ENCODE data around the gene SYT1. TPM values are rescaled to one million over a fixed set of nuclear protein-coding genes. Genes with fewer than 3 reads are reported as not detected.
A peak's percentile ranks its signal among the peaks of the same experiment; 100 is the strongest.

The SYT1 gene
- total and polyA plus RNA-seq, 4 donors = 38.0 to 113 (median 97.8) TPM

DNA sequence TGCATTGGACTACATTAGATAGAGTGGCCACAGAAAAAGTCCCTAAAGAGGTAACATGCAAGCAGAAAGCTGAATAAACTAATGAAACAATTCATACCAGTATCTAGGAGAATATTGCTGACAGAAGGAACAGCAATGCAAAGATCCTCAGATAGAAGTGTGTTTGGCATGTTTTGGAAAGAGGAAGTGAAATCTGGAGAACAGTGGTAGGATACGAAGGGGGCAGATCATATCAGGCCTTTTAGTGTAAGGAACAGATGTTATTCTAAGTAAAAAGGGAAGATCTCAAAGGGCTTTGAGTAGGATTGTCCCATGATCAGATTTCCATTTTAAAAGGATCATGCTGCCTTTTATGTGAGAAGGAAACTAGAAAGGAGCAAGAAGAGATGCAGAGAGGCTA lies 483.3 kb downstream of the SYT1 start:
- Histone ChIP-seq H3K4me1 (ENCODE audit: control insufficient read depth, insufficient read depth, low read length) (no peaks in the 10 kb centered on the region), H3K36me3 (ENCODE audit: control insufficient read depth, insufficient read depth, low read length) (no peaks in the 10 kb centered on the region), H3K27me3 (ENCODE audit: control insufficient read depth, insufficient read depth, low read length) (no peaks in the 10 kb centered on the region), H3K27ac (ENCODE audit: low read depth, low read length) (no peak overlapping the region), H3K4me3 (ENCODE audit: low read depth, low read length) (no peak overlapping the region), H3K9me3 (ENCODE audit: control insufficient read depth, insufficient read depth, low read length) (no peaks in the 10 kb centered on the region)
- DNase-seq (ENCODE audit: low read depth in 4 of 6, low spot score in 6 of 6) = no peak
- WGBS (ENCODE audit: insufficient coverage) = 75% methylated on average over 1 of the region's 1 CpG

DNA sequence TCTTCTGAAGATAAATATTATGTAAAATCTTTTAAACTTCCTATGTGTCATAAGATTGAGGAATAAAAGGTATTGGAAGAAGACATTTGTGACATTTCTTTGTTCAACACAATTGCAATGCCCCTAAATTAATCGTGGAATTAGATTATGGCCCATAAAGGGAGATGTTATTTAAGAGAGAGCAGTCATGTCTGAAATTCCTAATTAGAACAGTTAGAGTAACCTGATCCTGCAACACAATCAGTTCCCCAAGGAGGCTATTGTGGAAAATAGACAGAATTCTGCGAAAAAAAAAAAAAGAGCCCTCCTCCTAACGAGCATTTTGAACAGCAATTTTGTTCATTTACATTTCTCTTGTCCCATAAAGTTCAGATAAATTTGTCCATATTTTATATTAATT lies 486.7 kb downstream of the SYT1 start:
- Histone ChIP-seq H3K4me1 (ENCODE audit: control insufficient read depth, insufficient read depth, low read length) (no peaks in the 10 kb centered on the region), H3K9me3 (ENCODE audit: control insufficient read depth, insufficient read depth, low read length) (no peaks in the 10 kb centered on the region), H3K27ac (ENCODE audit: low read depth, low read length) (no peak overlapping the region), H3K36me3 (ENCODE audit: control insufficient read depth, insufficient read depth, low read length) (no peaks in the 10 kb centered on the region), H3K27me3 (ENCODE audit: control insufficient read depth, insufficient read depth, low read length) (no peaks in the 10 kb centered on the region), H3K4me3 (ENCODE audit: low read depth, low read length) (no peak overlapping the region)
- WGBS (ENCODE audit: insufficient coverage) = no CpG with 5 or more reads among the region's 3 CpGs
- DNase-seq (ENCODE audit: low read depth in 4 of 6, low spot score in 6 of 6) = peak in 1 of 6 donors; percentile 82

DNA sequence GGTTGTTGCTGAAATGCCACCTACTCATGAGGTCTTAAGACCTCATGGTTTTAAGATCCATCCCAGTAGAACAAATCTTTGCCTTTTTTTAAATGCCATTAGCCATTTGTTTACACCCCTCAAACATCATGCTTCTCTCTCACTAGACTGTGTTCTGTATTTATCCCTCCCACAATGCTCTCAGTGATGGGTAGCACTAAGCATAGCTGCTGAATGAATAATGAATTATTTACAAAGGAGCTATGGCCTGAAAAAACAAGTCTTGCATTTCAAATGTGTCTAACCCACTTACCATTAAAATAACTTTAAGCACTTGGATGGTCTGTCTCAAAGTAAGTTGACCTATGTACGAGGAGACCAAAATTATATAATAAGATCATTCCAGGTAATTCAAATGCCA lies 491.6 kb downstream of the SYT1 start:
- H3K27ac ChIP-seq (ENCODE audit: low read depth, low read length) = no peak overlapping the region
- WGBS (ENCODE audit: insufficient coverage) = no CpG with 5 or more reads among the region's 1 CpG

DNA sequence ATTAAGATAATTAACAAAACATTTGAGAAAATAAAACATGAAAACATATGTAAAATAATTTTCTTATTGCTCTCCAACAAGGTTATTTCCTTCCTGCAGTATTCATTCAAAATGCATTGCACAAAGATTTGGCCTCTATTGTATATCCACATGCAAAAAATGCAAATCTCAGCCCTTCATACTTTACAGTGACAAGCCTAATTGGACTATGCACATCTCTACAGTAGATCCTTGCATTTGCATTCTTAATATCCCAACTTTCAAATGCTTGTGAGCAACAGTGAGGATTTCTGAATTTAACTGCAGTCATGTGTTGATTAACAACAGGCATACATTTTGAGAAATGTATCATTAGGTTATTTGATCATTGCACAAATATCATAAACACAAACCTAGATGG lies 492.5 kb downstream of the SYT1 start:
- no peak overlapping the region for H3K27ac ChIP-seq (ENCODE audit: low read depth, low read length)
- H3K4me1 ChIP-seq (ENCODE audit: control insufficient read depth, insufficient read depth, low read length) = no peaks in the 10 kb centered on the region
- DNase-seq (ENCODE audit: low read depth in 4 of 6, low spot score in 6 of 6) = no peak
- no peak overlapping the region for H3K4me3 ChIP-seq (ENCODE audit: low read depth, low read length)
- H3K9me3 ChIP-seq (ENCODE audit: control insufficient read depth, insufficient read depth, low read length) = no peaks in the 10 kb centered on the region
- H3K36me3 ChIP-seq (ENCODE audit: control insufficient read depth, insufficient read depth, low read length) = no peaks in the 10 kb centered on the region
- H3K27me3 ChIP-seq (ENCODE audit: control insufficient read depth, insufficient read depth, low read length) = no peaks in the 10 kb centered on the region

More for the DNA sequence above, 491.6 kb downstream of the SYT1 start:
- Histone ChIP-seq H3K27me3 (ENCODE audit: control insufficient read depth, insufficient read depth, low read length) (no peaks in the 10 kb centered on the region), H3K9me3 (ENCODE audit: control insufficient read depth, insufficient read depth, low read length) (no peaks in the 10 kb centered on the region), H3K4me1 (ENCODE audit: control insufficient read depth, insufficient read depth, low read length) (no peaks in the 10 kb centered on the region), H3K36me3 (ENCODE audit: control insufficient read depth, insufficient read depth, low read length) (no peaks in the 10 kb centered on the region), H3K4me3 (ENCODE audit: low read depth, low read length) (no peak overlapping the region)
- DNase-seq (ENCODE audit: low read depth in 4 of 6, low spot score in 6 of 6) = no peak

DNA sequence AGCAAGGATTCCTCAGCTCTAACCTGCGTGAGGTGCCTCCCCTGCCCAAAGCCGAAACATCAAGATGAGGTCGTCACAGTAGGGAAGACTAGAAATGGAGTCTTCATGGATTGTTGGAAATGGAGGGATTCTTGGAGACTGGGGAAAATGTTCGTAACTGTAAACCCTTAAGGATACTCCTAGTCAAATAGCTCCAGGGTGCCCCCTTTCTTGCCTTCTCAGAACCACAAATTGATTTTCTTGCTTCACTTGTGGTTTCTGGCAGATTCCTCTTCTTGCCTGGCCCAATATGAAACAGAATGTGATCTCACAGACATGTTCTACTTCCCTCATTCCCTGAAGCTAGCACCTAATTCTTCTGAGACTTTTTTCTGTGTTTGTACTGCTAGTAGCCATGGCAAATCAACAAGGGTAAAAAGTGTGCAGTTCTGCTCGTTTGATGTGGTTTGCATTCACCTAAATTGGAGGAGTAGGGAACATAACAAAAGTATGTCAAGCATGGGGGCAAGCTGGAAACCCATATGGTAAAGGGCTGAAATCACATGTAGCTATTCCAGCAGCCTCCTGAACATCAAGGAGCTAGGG lies 494.2 kb downstream of the SYT1 start:
- Histone ChIP-seq H3K4me3 (ENCODE audit: low read depth, low read length) (no peak overlapping the region), H3K9me3 (ENCODE audit: control insufficient read depth, insufficient read depth, low read length) (no peaks in the 10 kb centered on the region), H3K27me3 (ENCODE audit: control insufficient read depth, insufficient read depth, low read length) (no peaks in the 10 kb centered on the region), H3K36me3 (ENCODE audit: control insufficient read depth, insufficient read depth, low read length) (no peaks in the 10 kb centered on the region), H3K27ac (ENCODE audit: low read depth, low read length) (no peak overlapping the region), H3K4me1 (ENCODE audit: control insufficient read depth, insufficient read depth, low read length) (no peaks in the 10 kb centered on the region)
- WGBS (ENCODE audit: insufficient coverage) = 90% methylated on average over 4 of the region's 5 CpGs
- no peak for DNase-seq (ENCODE audit: low read depth in 4 of 6, low spot score in 6 of 6)

DNA sequence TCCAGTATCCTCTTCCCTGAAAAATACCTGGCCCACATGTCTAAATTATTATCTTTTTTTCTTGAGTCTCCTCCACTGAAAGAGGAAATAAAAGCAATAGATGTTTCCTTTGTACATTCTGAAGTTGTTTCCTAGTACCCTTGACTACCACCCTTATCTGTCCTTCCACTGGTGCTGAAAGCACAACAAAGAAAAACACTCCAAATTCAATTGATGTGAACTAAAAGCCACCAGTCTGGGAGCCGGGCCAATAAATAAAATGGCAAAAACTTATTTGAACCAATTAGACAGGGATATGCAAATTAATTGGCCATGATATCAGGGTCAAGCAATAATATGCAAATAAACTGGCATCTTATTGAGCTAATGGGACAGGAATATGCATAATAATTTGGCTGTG lies 495.7 kb downstream of the SYT1 start:
- peak in 2 of 6 donors; percentile 61 to 71 for DNase-seq (ENCODE audit: low read depth in 4 of 6, low spot score in 6 of 6)
- H3K4me3 ChIP-seq (ENCODE audit: low read depth, low read length) = no peak overlapping the region
- no peak overlapping the region for H3K27ac ChIP-seq (ENCODE audit: low read depth, low read length)
- no peaks in the 10 kb centered on the region for H3K4me1 ChIP-seq (ENCODE audit: control insufficient read depth, insufficient read depth, low read length)
- no peaks in the 10 kb centered on the region for H3K36me3 ChIP-seq (ENCODE audit: control insufficient read depth, insufficient read depth, low read length)
- no CpG with 5 or more reads among the region's 1 CpG for WGBS (ENCODE audit: insufficient coverage)
- no peaks in the 10 kb centered on the region for H3K9me3 ChIP-seq (ENCODE audit: control insufficient read depth, insufficient read depth, low read length)
- no peaks in the 10 kb centered on the region for H3K27me3 ChIP-seq (ENCODE audit: control insufficient read depth, insufficient read depth, low read length)

DNA sequence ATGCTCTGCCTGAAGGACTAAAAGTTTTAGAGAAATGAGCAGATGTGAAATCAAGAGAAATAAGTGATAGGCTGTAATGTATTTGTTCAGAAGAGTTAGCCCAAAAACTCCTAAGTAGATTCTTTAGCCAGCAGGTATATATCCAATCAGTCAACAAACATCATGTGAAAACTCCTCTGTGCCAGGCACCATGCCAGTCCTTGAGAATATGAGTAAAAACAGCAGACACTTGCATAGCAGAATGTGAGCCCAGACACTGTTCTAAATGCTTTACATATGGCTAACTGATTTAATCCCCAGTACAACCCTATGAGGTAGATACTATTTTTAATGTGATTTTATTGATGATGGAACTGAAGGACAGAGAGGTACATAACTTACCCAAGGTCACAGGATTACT lies 496.4 kb downstream of the SYT1 start:
- peak in 1 of 6 donors; percentile 61 for DNase-seq (ENCODE audit: low read depth in 4 of 6, low spot score in 6 of 6)
- no peaks in the 10 kb centered on the region for H3K4me1 ChIP-seq (ENCODE audit: control insufficient read depth, insufficient read depth, low read length)

DNA sequence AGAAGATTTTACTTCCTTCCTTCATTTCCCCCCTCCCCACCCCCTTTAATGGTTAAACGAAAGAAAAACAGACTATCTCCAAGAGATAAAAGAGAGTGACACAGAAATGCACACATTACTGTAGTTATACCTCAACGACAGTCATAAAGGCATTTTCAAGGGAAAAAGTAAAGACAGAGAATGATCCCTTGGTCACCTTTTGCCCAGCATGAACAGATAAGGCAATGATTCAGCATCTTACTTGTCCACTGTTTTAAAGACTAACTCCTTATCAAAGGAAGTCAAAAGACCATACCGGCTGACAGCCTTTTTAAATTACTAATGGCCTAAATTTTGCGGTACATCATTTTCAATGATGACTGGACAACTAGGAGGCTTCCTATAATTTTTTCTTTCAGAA lies 499.6 kb downstream of the SYT1 start:
- Histone ChIP-seq H3K4me1 (ENCODE audit: control insufficient read depth, insufficient read depth, low read length) (no peaks in the 10 kb centered on the region), H3K4me3 (ENCODE audit: low read depth, low read length) (no peak overlapping the region), H3K27ac (ENCODE audit: low read depth, low read length) (no peak overlapping the region), H3K36me3 (ENCODE audit: control insufficient read depth, insufficient read depth, low read length) (no peaks in the 10 kb centered on the region), H3K9me3 (ENCODE audit: control insufficient read depth, insufficient read depth, low read length) (no peaks in the 10 kb centered on the region), H3K27me3 (ENCODE audit: control insufficient read depth, insufficient read depth, low read length) (no peaks in the 10 kb centered on the region)
- WGBS (ENCODE audit: insufficient coverage) = 83% methylated on average over 2 of the region's 4 CpGs
- DNase-seq (ENCODE audit: low read depth in 4 of 6, low spot score in 6 of 6) = no peak

More for the DNA sequence above, 496.4 kb downstream of the SYT1 start:
- no peak overlapping the region for H3K4me3 ChIP-seq (ENCODE audit: low read depth, low read length)
- no peaks in the 10 kb centered on the region for H3K27me3 ChIP-seq (ENCODE audit: control insufficient read depth, insufficient read depth, low read length)
- no peak overlapping the region for H3K27ac ChIP-seq (ENCODE audit: low read depth, low read length)
- no peaks in the 10 kb centered on the region for H3K9me3 ChIP-seq (ENCODE audit: control insufficient read depth, insufficient read depth, low read length)
- no peaks in the 10 kb centered on the region for H3K36me3 ChIP-seq (ENCODE audit: control insufficient read depth, insufficient read depth, low read length)

DNA sequence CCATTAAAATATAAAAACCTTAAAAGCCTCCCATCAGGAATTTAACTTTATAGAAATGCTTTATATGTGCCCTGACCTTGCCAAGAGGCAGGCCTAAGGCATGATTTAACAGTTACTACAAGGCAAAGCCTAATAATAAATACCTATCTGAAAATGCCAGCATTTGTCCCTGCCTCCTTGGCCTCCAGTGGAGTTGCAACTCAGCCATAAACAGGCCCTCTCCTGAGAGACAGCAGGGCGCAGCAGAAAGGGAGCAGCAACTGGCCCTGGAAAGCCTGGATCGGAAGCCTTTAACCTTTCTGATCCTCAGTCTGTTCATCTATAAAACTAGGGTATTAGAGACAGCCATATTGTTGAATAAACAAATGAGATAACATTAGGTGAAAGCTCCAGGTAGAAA lies 501.8 kb downstream of the SYT1 start:
- Histone ChIP-seq H3K9me3 (ENCODE audit: control insufficient read depth, insufficient read depth, low read length) (no peaks in the 10 kb centered on the region), H3K27me3 (ENCODE audit: control insufficient read depth, insufficient read depth, low read length) (no peaks in the 10 kb centered on the region), H3K27ac (ENCODE audit: low read depth, low read length) (no peak overlapping the region), H3K36me3 (ENCODE audit: control insufficient read depth, insufficient read depth, low read length) (no peaks in the 10 kb centered on the region), H3K4me3 (ENCODE audit: low read depth, low read length) (no peak overlapping the region), H3K4me1 (ENCODE audit: control insufficient read depth, insufficient read depth, low read length) (no peaks in the 10 kb centered on the region)
- no CpG with 5 or more reads among the region's 2 CpGs for WGBS (ENCODE audit: insufficient coverage)
- no peak for DNase-seq (ENCODE audit: low read depth in 4 of 6, low spot score in 6 of 6)

DNA sequence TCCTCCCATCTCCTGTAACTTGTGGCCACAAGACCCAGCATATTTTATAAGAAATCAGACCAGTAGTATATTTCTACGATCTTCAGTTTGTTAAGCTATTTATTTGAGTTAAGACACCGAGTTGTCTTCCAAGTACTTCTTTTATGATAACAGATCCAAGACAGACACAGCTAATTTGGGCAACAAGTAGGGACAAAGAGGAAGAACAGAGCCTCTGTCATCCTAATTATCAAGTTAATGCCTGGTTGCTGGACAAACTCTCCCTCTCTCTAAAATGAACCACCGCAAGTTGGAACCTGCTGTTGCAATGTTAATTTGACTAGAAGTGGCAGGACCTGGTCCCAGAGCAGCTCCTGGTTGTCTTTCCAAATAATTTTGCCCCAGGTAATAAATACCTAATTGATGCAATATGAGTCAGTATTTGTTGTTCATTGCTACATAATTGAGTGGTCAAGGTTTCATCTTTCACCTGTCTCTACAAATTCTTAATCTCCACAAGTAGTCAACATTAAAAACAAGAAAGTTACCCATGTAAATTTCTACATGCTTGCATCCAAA lies 502.5 kb downstream of the SYT1 start:
- Histone ChIP-seq H3K27ac (ENCODE audit: low read depth, low read length) (no peak overlapping the region), H3K4me3 (ENCODE audit: low read depth, low read length) (no peak overlapping the region), H3K4me1 (ENCODE audit: control insufficient read depth, insufficient read depth, low read length) (no peaks in the 10 kb centered on the region), H3K27me3 (ENCODE audit: control insufficient read depth, insufficient read depth, low read length) (no peaks in the 10 kb centered on the region), H3K36me3 (ENCODE audit: control insufficient read depth, insufficient read depth, low read length) (no peaks in the 10 kb centered on the region), H3K9me3 (ENCODE audit: control insufficient read depth, insufficient read depth, low read length) (no peaks in the 10 kb centered on the region)
- 75% methylated on average over 1 of the region's 3 CpGs for WGBS (ENCODE audit: insufficient coverage)
- DNase-seq (ENCODE audit: low read depth in 4 of 6, low spot score in 6 of 6) = no peak
